Activated T-helper 1 cell treated with anti-CD3 and anti-CD28 coated beads, Interleukin-12 subunit alpha, Interleukin-12 subunit beta, Interleukin-2, Interleukin-4 antibody, amounts not matched to agents 30 ng/mL and 10 ng/mL and 1 ng/mL, durations not matched to agents 14 hours and 24 hours and 36 hours (primary cell): ENCODE data around the gene NUP188. TPM values are rescaled to one million over a fixed set of nuclear protein-coding genes. Genes with fewer than 3 reads are reported as not detected.
A peak's percentile ranks its signal among the peaks of the same experiment; 100 is the strongest.

Source experiments
- DNase-seq: peaks from one replicate; pipeline ENCODE4 v3.0.0; 2021; ENCODE audit warnings: low spot score
- H3K27ac Mint-ChIP-seq: one replicate; pipeline ENCODE4 v1.8.0; 2021; ENCODE audit warnings: mild to moderate bottlenecking, mixed read lengths
- H3K27me3 Mint-ChIP-seq: one replicate; pipeline ENCODE4 v1.8.0; 2022; ENCODE audit warnings: mild to moderate bottlenecking, moderate library complexity, mixed read lengths; ENCODE audit not compliant: insufficient read depth
- H3K36me3 Mint-ChIP-seq: one replicate; pipeline ENCODE4 v1.8.0; 2021; ENCODE audit warnings: low read depth, mixed read lengths
- H3K4me1 Mint-ChIP-seq: one replicate; pipeline ENCODE4 v1.8.0; 2021; ENCODE audit warnings: low read depth, mixed read lengths
- H3K4me3 Mint-ChIP-seq: one replicate; pipeline ENCODE4 v1.8.0; 2021; ENCODE audit warnings: mild to moderate bottlenecking, moderate library complexity, mixed read lengths
- H3K9me3 Mint-ChIP-seq: one replicate; pipeline ENCODE4 v1.8.0; 2021; ENCODE audit warnings: mixed read lengths
- intact Hi-C: fragments of 100-400 bp; cut with micrococcal nuclease; formaldehyde crosslinking; loops from one replicate; pipeline ENCODE4 v1.15.1; 2024
- total RNA-seq: library from RNA; stranded (reverse); gene quantifications from 2 replicates; pipeline ENCODE4 v1.2.3, GENCODE V29; 2022

Gene NUP188, protein sequence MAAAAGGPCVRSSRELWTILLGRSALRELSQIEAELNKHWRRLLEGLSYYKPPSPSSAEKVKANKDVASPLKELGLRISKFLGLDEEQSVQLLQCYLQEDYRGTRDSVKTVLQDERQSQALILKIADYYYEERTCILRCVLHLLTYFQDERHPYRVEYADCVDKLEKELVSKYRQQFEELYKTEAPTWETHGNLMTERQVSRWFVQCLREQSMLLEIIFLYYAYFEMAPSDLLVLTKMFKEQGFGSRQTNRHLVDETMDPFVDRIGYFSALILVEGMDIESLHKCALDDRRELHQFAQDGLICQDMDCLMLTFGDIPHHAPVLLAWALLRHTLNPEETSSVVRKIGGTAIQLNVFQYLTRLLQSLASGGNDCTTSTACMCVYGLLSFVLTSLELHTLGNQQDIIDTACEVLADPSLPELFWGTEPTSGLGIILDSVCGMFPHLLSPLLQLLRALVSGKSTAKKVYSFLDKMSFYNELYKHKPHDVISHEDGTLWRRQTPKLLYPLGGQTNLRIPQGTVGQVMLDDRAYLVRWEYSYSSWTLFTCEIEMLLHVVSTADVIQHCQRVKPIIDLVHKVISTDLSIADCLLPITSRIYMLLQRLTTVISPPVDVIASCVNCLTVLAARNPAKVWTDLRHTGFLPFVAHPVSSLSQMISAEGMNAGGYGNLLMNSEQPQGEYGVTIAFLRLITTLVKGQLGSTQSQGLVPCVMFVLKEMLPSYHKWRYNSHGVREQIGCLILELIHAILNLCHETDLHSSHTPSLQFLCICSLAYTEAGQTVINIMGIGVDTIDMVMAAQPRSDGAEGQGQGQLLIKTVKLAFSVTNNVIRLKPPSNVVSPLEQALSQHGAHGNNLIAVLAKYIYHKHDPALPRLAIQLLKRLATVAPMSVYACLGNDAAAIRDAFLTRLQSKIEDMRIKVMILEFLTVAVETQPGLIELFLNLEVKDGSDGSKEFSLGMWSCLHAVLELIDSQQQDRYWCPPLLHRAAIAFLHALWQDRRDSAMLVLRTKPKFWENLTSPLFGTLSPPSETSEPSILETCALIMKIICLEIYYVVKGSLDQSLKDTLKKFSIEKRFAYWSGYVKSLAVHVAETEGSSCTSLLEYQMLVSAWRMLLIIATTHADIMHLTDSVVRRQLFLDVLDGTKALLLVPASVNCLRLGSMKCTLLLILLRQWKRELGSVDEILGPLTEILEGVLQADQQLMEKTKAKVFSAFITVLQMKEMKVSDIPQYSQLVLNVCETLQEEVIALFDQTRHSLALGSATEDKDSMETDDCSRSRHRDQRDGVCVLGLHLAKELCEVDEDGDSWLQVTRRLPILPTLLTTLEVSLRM (N-terminal part only)
- 154 and 158 TPM in 2 replicates for total RNA-seq

DNA sequence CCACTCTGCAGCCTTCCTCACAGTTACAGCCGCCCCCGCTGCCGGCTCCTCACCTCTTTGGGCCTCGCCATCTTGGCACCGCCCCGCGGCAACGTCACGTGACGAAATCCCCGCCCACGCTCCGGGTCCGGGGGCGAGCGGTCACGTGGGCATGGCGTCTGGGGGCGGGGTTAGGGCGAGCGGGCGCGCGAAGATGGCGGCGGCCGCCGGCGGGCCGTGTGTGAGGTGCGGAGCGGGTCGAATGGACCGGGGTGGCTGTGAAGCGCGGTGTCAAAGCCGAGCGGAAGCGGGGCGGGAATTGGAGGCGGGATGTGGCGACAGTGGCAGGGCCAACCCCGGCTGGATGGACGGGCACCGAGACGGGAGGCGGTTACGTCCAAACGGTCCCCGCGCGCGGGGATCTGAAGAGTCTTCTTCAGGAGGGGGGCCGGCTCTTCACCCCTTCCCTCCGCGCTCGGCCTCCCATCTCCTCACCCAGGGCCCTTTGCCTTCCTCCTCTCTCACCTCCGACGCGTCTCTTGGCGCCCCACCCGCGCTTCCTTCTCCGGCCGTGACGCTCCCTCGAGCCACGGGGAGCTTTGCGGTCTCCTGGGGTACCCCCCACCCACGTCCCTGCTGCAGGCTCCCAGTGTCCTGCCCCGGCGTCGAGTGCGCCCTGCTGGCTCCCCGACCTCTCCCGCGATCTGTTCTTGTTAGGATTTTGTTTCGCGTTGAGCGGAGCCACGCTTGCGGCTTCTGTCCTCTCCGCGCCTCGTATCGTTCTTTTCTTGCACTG is at the start of gene NUP188, which contains the start of gene DOLK:
TSS of gene NUP188 (plus strand) at position 173 of the 775 bp plus-strand sequence. CDS start at position 194, 21 bp downstream.
TSS of gene DOLK (minus strand) at position 77 of the 775 bp plus-strand sequence. CDS start 300 bp downstream, outside the sequence.
- peak; percentile 99 for DNase-seq
- peaks cover 38% of the 10 kb centered on the region for H3K4me1 Mint-ChIP-seq
- no peaks in the 10 kb centered on the region for H3K27me3 Mint-ChIP-seq
- H3K36me3 Mint-ChIP-seq = peaks cover 19% of the 10 kb centered on the region
- peak within 1 kb of the TSS; percentile 98 for H3K4me3 Mint-ChIP-seq
- intact Hi-C loops = loop anchor here (1.0 to 10.0 kb wide), 16 partner anchors 45 to 625 kb away; partner anchors contain the start of genes COQ4, CRAT, DOLPP1 and ENDOG
- peak within 1 kb of the TSS; percentile 99 for H3K27ac Mint-ChIP-seq
- H3K9me3 Mint-ChIP-seq = no peaks in the 10 kb centered on the region

DNA sequence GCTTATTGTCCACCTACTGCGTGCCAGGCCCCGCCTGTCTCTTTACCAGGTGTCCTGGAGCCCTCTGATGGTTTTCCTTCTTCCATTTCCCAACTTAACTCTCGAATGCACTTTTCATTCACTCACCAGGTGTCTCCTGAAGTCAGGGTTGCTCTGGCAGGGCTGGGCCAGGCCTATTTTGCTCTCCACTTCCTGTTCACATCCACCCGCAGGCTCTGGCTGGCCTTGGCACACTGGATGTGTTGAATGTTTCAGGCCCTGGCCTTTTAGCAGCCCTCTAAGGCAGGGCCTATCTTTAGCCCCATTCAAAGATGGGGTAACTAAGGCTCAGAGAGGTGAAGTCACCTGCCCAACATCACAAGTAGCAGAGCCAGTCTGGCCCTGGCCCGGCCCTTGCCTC is 49.1 kb upstream of the NUP188 start:
- no peak for DNase-seq
- Mint-ChIP-seq H3K4me3 (peak overlapping the region; percentile 64), H3K4me1 (peaks cover 71% of the 10 kb centered on the region), H3K27me3 (no peaks in the 10 kb centered on the region), H3K27ac (peak overlapping the region; percentile 88), H3K9me3 (no peaks in the 10 kb centered on the region), H3K36me3 (peaks cover 25% of the 10 kb centered on the region)
- intact Hi-C loops = no loop called here

DNA sequence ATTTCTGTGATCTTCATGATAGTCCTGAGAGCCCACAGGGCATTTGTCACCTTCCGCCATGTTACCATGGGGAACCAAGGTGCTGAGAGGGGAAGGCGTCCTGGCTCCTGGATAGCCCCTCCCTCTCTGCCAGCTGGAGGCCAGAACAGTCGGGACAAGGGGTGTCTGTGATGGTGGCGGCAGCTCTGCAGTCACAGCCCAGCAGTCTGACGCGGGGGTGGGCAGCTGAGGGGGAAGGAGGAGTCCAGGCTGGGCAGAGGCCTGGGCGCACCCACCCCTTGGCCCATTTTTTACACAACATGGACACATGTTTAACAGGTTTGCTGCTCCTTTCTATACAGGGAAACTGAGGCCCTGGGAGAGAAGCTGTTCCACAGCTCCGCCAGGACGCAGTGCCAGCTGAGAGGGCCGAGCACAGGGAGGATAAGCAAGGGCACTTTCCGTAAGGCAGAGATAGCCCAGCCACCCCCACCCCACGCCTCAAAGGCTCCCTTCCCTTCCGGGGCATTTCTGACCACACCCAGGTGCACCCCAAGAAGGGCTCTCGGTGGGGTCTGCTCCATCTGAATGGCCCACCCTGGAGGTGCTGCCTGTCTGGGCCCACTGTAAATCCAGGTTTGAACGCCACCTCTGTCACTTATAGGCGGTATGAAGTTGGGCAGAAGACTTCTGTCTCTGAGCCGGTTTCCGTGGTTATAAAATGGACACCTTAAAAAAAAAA is 48.5 kb upstream of the NUP188 start:
- no peaks in the 10 kb centered on the region for H3K27me3 Mint-ChIP-seq
- intact Hi-C loops = no loop called here
- H3K4me3 Mint-ChIP-seq = peak overlapping the region; percentile 17
- DNase-seq = no peak
- no peaks in the 10 kb centered on the region for H3K9me3 Mint-ChIP-seq
- peaks cover 24% of the 10 kb centered on the region for H3K36me3 Mint-ChIP-seq
- peaks cover 73% of the 10 kb centered on the region for H3K4me1 Mint-ChIP-seq
- H3K27ac Mint-ChIP-seq = peak overlapping the region; percentile 88

DNA sequence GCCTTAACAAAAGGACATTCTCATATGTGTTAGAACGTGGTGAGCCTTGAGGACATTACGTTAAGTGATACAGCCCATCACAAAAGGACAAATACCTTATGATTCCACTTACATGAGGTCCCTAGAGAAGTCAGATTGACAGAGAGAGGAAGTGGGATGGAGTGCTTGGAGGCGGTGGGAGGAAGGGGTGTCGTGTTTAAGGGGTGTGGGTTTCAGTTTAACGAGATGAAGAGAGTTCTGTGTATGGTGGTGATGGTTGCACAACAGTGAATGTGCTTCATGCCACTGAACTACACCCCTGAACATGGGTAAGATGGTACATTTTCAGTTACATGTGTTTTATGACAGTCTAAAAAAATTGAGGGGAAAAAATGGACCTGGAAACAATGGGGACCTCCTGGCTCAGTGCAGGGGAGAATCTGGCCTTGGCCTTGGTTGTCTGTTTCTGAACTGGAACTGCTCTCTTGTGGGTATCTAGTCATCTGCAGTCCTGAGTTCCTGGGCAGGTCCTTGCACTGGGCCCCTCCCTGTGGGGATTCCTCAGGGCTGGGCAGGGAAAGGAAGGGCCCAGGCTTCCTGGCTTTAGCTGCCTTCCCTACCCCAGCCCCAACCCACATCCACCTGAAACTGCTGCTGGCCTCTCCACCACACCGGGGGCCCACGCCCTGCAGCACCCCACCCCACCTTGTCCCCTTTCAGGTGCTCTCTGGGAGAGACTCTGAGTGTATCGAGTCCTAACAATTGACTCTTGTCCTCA is 47.8 kb upstream of the NUP188 start:
- intact Hi-C loops = loop anchor here (5.0 kb wide), 3 partner anchors 127 to 347 kb away; partner anchors contain the start of genes DOLPP1, SPTAN1 and ZER1
- Mint-ChIP-seq H3K4me1 (peaks cover 74% of the 10 kb centered on the region), H3K36me3 (peaks cover 24% of the 10 kb centered on the region), H3K27me3 (no peaks in the 10 kb centered on the region), H3K9me3 (no peaks in the 10 kb centered on the region), H3K4me3 (peak overlapping the region; percentile 41), H3K27ac (peak overlapping the region; percentile 88)
- DNase-seq = peak; percentile 40

DNA sequence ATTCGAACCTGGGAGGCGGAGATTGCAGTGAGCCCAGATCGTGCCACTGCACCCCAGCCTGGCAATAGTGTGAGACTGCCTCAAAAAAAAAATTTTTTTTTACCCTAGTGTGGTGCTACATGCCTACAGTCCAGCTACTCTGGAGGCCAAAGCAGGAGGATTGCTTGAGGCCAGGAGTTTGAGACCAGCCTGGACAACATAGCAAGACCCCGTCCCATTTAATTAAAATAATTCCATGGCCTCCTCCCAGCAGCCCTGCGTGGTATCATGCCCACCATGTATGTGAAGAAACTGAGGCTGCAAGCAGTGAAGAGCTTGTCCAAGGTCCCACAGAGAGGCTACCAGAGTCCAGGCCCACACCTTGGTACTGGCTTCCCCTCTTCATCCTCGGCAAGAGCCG is 46.1 kb upstream of the NUP188 start:
- H3K27me3 Mint-ChIP-seq = no peaks in the 10 kb centered on the region
- H3K27ac Mint-ChIP-seq = peak overlapping the region; percentile 29
- intact Hi-C loops = loop anchor here (5.0 kb wide), 3 partner anchors 129 to 349 kb away; partner anchors contain the start of genes DOLPP1, SPTAN1 and ZER1
- H3K9me3 Mint-ChIP-seq = no peaks in the 10 kb centered on the region
- H3K4me1 Mint-ChIP-seq = peaks cover 68% of the 10 kb centered on the region
- no peak overlapping the region for H3K4me3 Mint-ChIP-seq
- no peak for DNase-seq
- peaks cover 15% of the 10 kb centered on the region for H3K36me3 Mint-ChIP-seq

DNA sequence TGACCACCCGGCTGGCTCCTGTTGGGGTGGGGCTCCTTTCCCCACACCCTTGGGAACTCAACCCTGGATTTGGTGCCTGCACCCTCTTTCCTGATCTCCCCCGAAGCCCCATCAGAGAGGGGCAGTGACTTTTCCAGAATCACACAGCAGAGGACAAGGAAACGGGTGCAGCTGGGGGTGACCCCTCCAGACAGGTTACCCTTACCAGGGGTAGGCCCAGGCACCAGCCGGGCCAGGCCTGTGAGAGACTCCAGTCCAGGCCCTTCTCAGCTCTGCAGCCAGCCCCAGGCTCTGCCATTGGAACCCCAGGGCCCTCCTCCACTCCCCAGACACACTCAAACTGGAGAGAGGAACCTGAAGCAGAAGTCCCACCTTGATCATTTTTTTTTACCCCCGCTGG is 45.7 kb upstream of the NUP188 start:
- H3K4me3 Mint-ChIP-seq = peak overlapping the region; percentile 66
- H3K4me1 Mint-ChIP-seq = peaks cover 68% of the 10 kb centered on the region
- H3K36me3 Mint-ChIP-seq = peaks cover 18% of the 10 kb centered on the region
- H3K27ac Mint-ChIP-seq = peak overlapping the region; percentile 96
- intact Hi-C loops = loop anchor here (1.0 to 5.0 kb wide), 9 partner anchors 10 to 350 kb away; partner anchors contain the start of genes DOLK, DOLPP1, LRRC8A and NUP188
- H3K27me3 Mint-ChIP-seq = no peaks in the 10 kb centered on the region
- no peak for DNase-seq
- H3K9me3 Mint-ChIP-seq = no peaks in the 10 kb centered on the region

DNA sequence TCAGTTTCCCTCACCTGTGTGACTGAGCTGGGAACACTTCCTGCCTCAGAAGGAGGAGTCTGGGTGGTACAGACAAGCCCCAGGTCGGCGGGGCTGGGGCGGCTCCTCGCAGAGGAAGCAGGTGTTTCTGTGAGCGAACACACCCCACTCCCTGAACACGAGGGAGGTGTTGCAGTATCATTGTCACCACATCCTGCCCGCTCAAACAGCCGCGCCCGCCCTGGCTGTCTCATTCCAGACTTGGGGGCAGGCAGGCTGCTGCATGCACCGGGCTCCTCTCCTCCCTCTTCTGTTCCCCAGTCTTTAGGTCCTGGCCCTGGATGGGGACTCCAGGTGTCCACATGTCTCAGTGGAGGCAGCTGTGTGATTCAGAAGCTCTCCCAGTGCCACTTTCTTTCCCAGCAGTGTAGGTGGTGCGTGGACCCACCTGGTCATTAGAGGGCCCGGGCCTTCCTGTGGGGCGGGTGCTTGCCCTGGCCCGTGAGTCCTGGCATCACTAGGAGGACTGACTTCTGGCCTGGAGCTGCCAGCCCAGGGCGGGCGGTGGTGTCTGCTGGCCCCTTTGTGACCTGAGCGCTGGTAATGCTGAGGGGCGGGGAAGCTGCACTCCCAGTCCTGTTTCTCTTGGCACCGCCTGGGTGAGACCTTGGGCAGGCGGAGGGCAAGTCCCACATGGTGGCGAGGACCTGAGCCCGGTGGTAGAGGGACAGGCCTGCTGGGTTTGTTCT is 45.0 kb upstream of the NUP188 start:
- peaks cover 65% of the 10 kb centered on the region for H3K4me1 Mint-ChIP-seq
- H3K9me3 Mint-ChIP-seq = no peaks in the 10 kb centered on the region
- peaks cover 20% of the 10 kb centered on the region for H3K36me3 Mint-ChIP-seq
- no peaks in the 10 kb centered on the region for H3K27me3 Mint-ChIP-seq
- H3K27ac Mint-ChIP-seq = peak overlapping the region; percentile 96
- intact Hi-C loops = loop anchor here (1.0 to 5.0 kb wide), 9 partner anchors 10 to 350 kb away; partner anchors contain the start of genes DOLK, DOLPP1, LRRC8A and NUP188
- peak overlapping the region; percentile 66 for H3K4me3 Mint-ChIP-seq
- peak; percentile 83 for DNase-seq

DNA sequence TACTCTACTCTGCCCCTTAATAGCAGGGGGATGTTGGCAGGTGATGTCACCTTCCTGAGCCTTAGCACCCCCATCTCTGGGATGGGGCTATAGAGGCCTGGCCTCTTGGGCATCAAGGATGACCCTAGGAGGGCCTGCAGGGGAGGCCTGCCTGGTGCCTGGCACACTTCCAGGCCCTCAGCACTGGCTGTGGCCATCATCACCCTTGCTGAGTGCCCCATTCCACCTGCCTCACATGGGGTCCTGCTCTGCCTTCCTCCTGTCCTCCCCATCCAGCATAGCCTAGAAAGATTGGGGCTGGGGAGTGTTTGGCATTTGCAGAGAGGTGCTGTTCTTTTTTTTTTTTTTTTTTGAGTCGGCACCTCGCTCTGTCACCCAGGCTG is 44.4 kb upstream of the NUP188 start:
- peaks cover 23% of the 10 kb centered on the region for H3K36me3 Mint-ChIP-seq
- no peaks in the 10 kb centered on the region for H3K27me3 Mint-ChIP-seq
- H3K9me3 Mint-ChIP-seq = no peaks in the 10 kb centered on the region
- peak overlapping the region; percentile 96 for H3K27ac Mint-ChIP-seq
- intact Hi-C loops = loop anchor here (2.0 to 5.0 kb wide), 4 partner anchors 22 to 351 kb away; partner anchors contain the start of genes DOLPP1, SPTAN1 and ZER1
- peak overlapping the region; percentile 66 for H3K4me3 Mint-ChIP-seq
- peaks cover 59% of the 10 kb centered on the region for H3K4me1 Mint-ChIP-seq
- no peak for DNase-seq

DNA sequence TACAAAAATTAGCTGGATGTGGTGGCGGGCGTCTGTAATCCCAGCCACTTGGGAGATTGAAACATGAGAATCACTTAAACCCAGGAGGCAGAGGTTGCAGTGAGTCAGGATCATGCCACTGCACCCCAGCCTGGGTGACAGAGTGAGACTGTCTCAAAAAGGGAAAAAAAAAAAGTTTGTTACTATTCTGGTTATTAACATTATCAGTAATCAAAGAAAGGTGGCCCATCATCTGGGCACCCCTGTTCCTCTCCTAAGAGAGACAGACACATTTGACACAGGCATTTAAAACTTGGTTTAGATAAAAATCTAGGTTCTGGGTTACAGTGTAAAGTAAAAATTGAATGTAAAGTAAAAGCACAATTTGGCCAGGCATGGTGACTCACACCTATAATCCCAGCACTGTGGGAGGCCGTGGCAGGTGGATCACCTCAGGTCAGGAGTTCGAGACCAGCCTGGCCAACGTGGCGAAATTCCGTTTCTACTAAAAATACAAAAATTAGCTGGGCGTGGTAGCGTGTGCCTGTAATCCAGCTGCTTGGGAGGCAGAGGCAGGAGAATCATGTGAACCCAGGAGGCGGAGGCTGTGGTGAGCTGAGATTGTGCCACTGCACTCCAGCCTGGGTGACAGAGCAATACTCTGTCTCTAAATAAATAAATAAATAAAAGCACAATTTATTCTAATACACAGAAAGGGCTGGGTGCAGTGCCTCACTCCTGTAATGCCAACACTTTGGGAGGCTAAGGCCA is 43.5 kb upstream of the NUP188 start:
- no peak for DNase-seq
- intact Hi-C loops = loop anchor here (2.0 to 5.0 kb wide), 4 partner anchors 21 to 352 kb away; partner anchors contain the start of genes DOLPP1, SPTAN1 and ZER1
- H3K36me3 Mint-ChIP-seq = peaks cover 26% of the 10 kb centered on the region
- peaks cover 55% of the 10 kb centered on the region for H3K4me1 Mint-ChIP-seq
- H3K4me3 Mint-ChIP-seq = peak overlapping the region; percentile 5
- H3K9me3 Mint-ChIP-seq = no peaks in the 10 kb centered on the region
- H3K27me3 Mint-ChIP-seq = no peaks in the 10 kb centered on the region
- peak overlapping the region; percentile 96 for H3K27ac Mint-ChIP-seq
